HCT116 (cell line): Measurements from ENCODE around the gene IFNL1. TPM values are rescaled to one million over a fixed set of nuclear protein-coding genes. Genes with fewer than 3 reads are reported as not detected.
"Not testable (repeated sequence)": the region's sequence is repeated elsewhere in the genome, so short reads cannot be mapped to it uniquely, and the experiment has no call there.

Source experiments
- ATAC-seq: fragments of 200-7000 bp; cut with Tn5 transposase; 2 replicates; pipeline ENCODE4 v1.9.1; 2020; ENCODE audit warnings: mild to moderate bottlenecking, moderate library complexity
- BruUV-seq: library from RNA; stranded (reverse); fragments of 400-500 nt; replicated peaks from 2 replicates; lab custom pipeline; 2021; lab: Mats Ljungman, UMichigan
- CTCF ChIA-PET: fragments of 300-600 bp; sonication (Branson Sonifier 250); formaldehyde crosslinking; loops from one replicate; lab custom pipeline; 2021; ENCODE audit warnings: antibody characterized with exemption; lab: Charles Lee
- POLR2A ChIA-PET: fragments of 300-600, 350-600 bp; sonication (Branson Sonifier 250); formaldehyde crosslinking; loops from one replicate; lab custom pipeline; 2021; ENCODE audit warnings: antibody characterized with exemption; lab: Charles Lee
- RAD21 ChIA-PET, 2 experiments: fragments of 300-600 bp; sonication (Branson Sonifier 250); formaldehyde crosslinking; loops; one replicate each; lab custom pipeline; 2023; ENCODE audit warnings: low total read pairs in 2 of 2; ENCODE audit not compliant: uncharacterized antibody in 2 of 2, unreplicated experiment in 2 of 2, low non-redundant PET in 1 of 2; lab: Charles Lee
- DNase-seq: peaks from one replicate; pipeline ENCODE4 v3.0.0-alpha.2; 2010; ENCODE audit warnings: low read depth, low spot score
- H2AFZ ChIP-seq: fragments of 200-600 bp; shearing (Covaris generic), sonication (generic); 2 replicates; pipeline ENCODE4 v1.6.1; 2017; ENCODE audit warnings: low read depth, mixed run types, mixed read lengths, antibody characterized with exemption, low read length; ENCODE audit not compliant: poor library complexity, severe bottlenecking
- H3K27ac ChIP-seq: 2 replicates; pipeline ENCODE4 v1.5.1; 2012; ENCODE audit warnings: low read depth, low read length
- H3K27me3 ChIP-seq: fragments of 200-600 bp; sonication (generic); 2 replicates; pipeline ENCODE4 v1.6.1; 2016; ENCODE audit warnings: mixed run types, low read length, mixed read lengths; ENCODE audit not compliant: insufficient read depth
- H3K36me3 ChIP-seq, 2 experiments: fragments of 200-500 bp in 1 of 2; fragments of 200-600 bp in 1 of 2; sonication (Bioruptor generic) in 1 of 2; sonication (generic) in 1 of 2; 2 replicates each; pipeline versions ENCODE4 v1.5.1 to v1.6.1; 2014 to 2016; ENCODE audit warnings: low read length in 2 of 2, inconsistent platforms in 1 of 2, mixed read lengths in 1 of 2, mixed run types in 1 of 2; ENCODE audit not compliant: insufficient read depth in 2 of 2, control insufficient read depth in 1 of 2
- H3K4me1 ChIP-seq, 2 experiments: fragments of 200-600 bp in 1 of 2; sonication (generic) in 1 of 2; 2 replicates each; pipeline versions ENCODE4 v1.5.1 to v1.6.1; 2012 to 2017; ENCODE audit warnings: low read length in 2 of 2, inconsistent platforms in 1 of 2, mild to moderate bottlenecking in 1 of 2, mixed read lengths in 1 of 2, mixed run types in 1 of 2, moderate library complexity in 1 of 2; ENCODE audit not compliant: insufficient read depth in 2 of 2, control insufficient read depth in 1 of 2
- H3K4me2 ChIP-seq: fragments of 200-600 bp; sonication (generic); 2 replicates; pipeline ENCODE4 v1.6.1; 2017; ENCODE audit warnings: mixed run types, low read length, mixed read lengths
- H3K4me3 ChIP-seq, 2 experiments: fragments of 200-600 bp in 1 of 2; sonication (generic) in 1 of 2; replicated peaks in 1 of 2; 2 replicates each; pipeline ENCODE4 v1.5.1; 2011 to 2016; ENCODE audit warnings: low read length in 2 of 2, control low read depth in 1 of 2, low read depth in 1 of 2, mild to moderate bottlenecking in 1 of 2, mixed read lengths in 1 of 2, mixed run types in 1 of 2
- H3K79me2 ChIP-seq: fragments of 200-600 bp; sonication (generic); 2 replicates; pipeline ENCODE4 v1.6.1; 2017; ENCODE audit warnings: mild to moderate bottlenecking, mixed run types, low read length, moderate library complexity, mixed read lengths; ENCODE audit not compliant: insufficient read depth
- H3K9ac ChIP-seq: fragments of 200-600 bp; sonication (generic); 2 replicates; pipeline ENCODE4 v1.6.1; 2016; ENCODE audit warnings: low read length, mixed read lengths
- H3K9me2 ChIP-seq: fragments of 200-600 bp; sonication (generic), shearing (Covaris generic); 2 replicates; pipeline ENCODE4 v1.6.1; 2017; ENCODE audit warnings: mixed run types, mild to moderate bottlenecking, moderate library complexity; ENCODE audit not compliant: insufficient read depth
- H3K9me3 ChIP-seq, 2 experiments: fragments of 200-500 bp in 1 of 2; fragments of 200-600 bp in 1 of 2; sonication (Bioruptor generic) in 1 of 2; sonication (generic) in 1 of 2; 2 replicates each; pipeline ENCODE4 v1.6.1; 2014 to 2017; ENCODE audit warnings: low read length in 2 of 2, mixed read lengths in 2 of 2, inconsistent platforms in 1 of 2, low read depth in 1 of 2, mild to moderate bottlenecking in 1 of 2, mixed run types in 1 of 2, moderate library complexity in 1 of 2; ENCODE audit not compliant: control insufficient read depth in 1 of 2, insufficient read depth in 1 of 2
- H4K20me1 ChIP-seq: fragments of 200-600 bp; sonication (generic), shearing (Covaris generic); 2 replicates; pipeline ENCODE4 v1.6.1; 2017; ENCODE audit warnings: mixed run types, mild to moderate bottlenecking, moderate library complexity; ENCODE audit not compliant: insufficient read depth
- CBX3 ChIP-seq: IDR thresholded peaks from 2 replicates; pipeline ENCODE4 v1.6.1; 2012; ENCODE audit warnings: low read depth
- CEBPB ChIP-seq: IDR thresholded peaks from 2 replicates; pipeline ENCODE4 v1.6.1; 2012; ENCODE audit warnings: low read depth
- FOSL1 ChIP-seq: IDR thresholded peaks from 2 replicates; pipeline ENCODE4 v1.6.1; 2012; ENCODE audit warnings: low read depth
- POLR2A ChIP-seq: IDR thresholded peaks from 2 replicates; pipeline ENCODE4 v1.7.0; 2011; ENCODE audit warnings: borderline replicate concordance; ENCODE audit not compliant: insufficient read depth, insufficient read length; ENCODE audit errors: extremely low read depth
- SP1 ChIP-seq: IDR thresholded peaks from 2 replicates; pipeline ENCODE4 v1.6.1; 2012; ENCODE audit warnings: low read depth
- SRF ChIP-seq: IDR thresholded peaks from 2 replicates; pipeline ENCODE4 v1.6.1; 2012; ENCODE audit warnings: low read depth
- YY1 ChIP-seq: IDR thresholded peaks from 2 replicates; pipeline ENCODE4 v1.6.1; 2011; ENCODE audit warnings: low read length, low read depth, moderate library complexity, mild to moderate bottlenecking; ENCODE audit not compliant: insufficient replicate concordance; ENCODE audit errors: extremely low read depth
- ZFX ChIP-seq: fragments of 450-650 bp; IDR thresholded peaks from 2 replicates; pipeline ENCODE4 v1.6.1; 2017
- intact Hi-C: fragments of 100-400 bp; cut with micrococcal nuclease; formaldehyde crosslinking; loops from 2 replicates; pipeline ENCODE4 v1.10.0; 2022
- total RNA-seq: library from RNA; stranded (reverse); gene quantifications from one replicate; pipeline ENCODE4 v1.2.1, GENCODE V29; 2021; ENCODE audit not compliant: unreplicated experiment

Gene IFNL1
- total RNA-seq, 1 experiment from 2014 or later: not detected

GRCh38 chr19:39332293-39332692, 36.1 kb downstream of the IFNL1 start:
- intact Hi-C loops: no loop called here
- DNase-seq: no peak
- Histone ChIP-seq H3K4me2 (no peak overlapping the region), H2AFZ (no peak overlapping the region), H3K36me3 (no peaks in the 10 kb centered on the region), H3K4me3 (no peak overlapping the region), H3K79me2 (no peaks in the 10 kb centered on the region), H4K20me1 (no peaks in the 10 kb centered on the region), H3K27me3 (no peaks in the 10 kb centered on the region), H3K9me2 (no peaks in the 10 kb centered on the region), H3K27ac (no peak overlapping the region), H3K9me3 (no peaks in the 10 kb centered on the region), H3K9ac (no peak overlapping the region), H3K4me1 (peaks cover 0 to 6% of the 10 kb centered on the region in 2 experiments; a peak in 1 of 4 replicates)
- ATAC-seq: no peak
- ChIA-PET RAD21 (no interaction called here), POLR2A (interaction anchor here (0.6 kb wide), 1 partner anchor 994 kb away, joined by 3 read pairs; no protein-coding TSS in a partner anchor), CTCF (interaction anchor here (2.5 kb wide), 1 partner anchor 10 kb away, joined by 11 read pairs; the partner anchor contains the start of gene SAMD4B)
- no TSS peak for BruUV-seq
- no peak for TF ChIP-seq POLR2A
- no peak for TF ChIP-seq YY1
- TF ChIP-seq CEBPB: no peak
- no peak for TF ChIP-seq CBX3
- no peak for TF ChIP-seq SP1
- no peak for TF ChIP-seq FOSL1
- TF ChIP-seq ZFX: no peak
- no peak for TF ChIP-seq SRF

- H3K4me2 ChIP-seq, BruUV-seq, H3K36me3 ChIP-seq, RAD21 ChIA-PET, H3K9me2 ChIP-seq, H4K20me1 ChIP-seq, H3K4me3 ChIP-seq, H3K27me3 ChIP-seq, H3K9ac ChIP-seq, H2AFZ ChIP-seq, H3K4me1 ChIP-seq, H3K79me2 ChIP-seq, DNase-seq, intact Hi-C loops, H3K27ac ChIP-seq, H3K9me3 ChIP-seq, ATAC-seq: not testable (repeated sequence)
- CTCF ChIA-PET: interaction anchor here (0.6 kb wide), 1 partner anchor 434 kb away, joined by 4 read pairs; no protein-coding TSS in a partner anchor
- POLR2A ChIA-PET: interaction anchor here (0.6 kb wide), 1 partner anchor 995 kb away, joined by 3 read pairs; no protein-coding TSS in a partner anchor
Measured at GRCh38 chr19:39332738-39333137, 36.5 kb downstream of the IFNL1 start.
